Heart left ventricle (tissue), 16 donors: Measurements from ENCODE around the gene MEG3. TPM values are rescaled to one million over a fixed set of nuclear protein-coding genes. Genes with fewer than 3 reads are reported as not detected.

Source experiments
- ATAC-seq, 4 donors: fragments of 200-7000 bp; cut with Tn5 transposase; one replicate each; pipeline ENCODE4 v1.9.1; 2020 to 2022; ENCODE audit warnings: moderate library complexity in 4 of 4, mild to moderate bottlenecking in 3 of 4, moderate number of reproducible peaks in 1 of 4
- DNase-seq, 5 donors: peaks; one replicate each; pipeline ENCODE4 v3.0.0-alpha.2; 2020
- H3K27ac ChIP-seq, 12 donors: fragments of 200-600 bp; sonication (generic) in 4 of 12; one replicate each; pipeline versions ENCODE4 v1.5.0 to v1.8.0; 2016 to 2022; ENCODE audit warnings: mild to moderate bottlenecking in 2 of 12
- H3K27me3 ChIP-seq, 9 donors: fragments of 200-600 bp; sonication (generic) in 2 of 9; one replicate each; pipeline versions ENCODE4 v1.5.1 to v1.8.0; 2016 to 2022; ENCODE audit warnings: mild to moderate bottlenecking in 3 of 9
- H3K36me3 ChIP-seq, 9 donors: fragments of 200-600 bp; sonication (generic) in 2 of 9; one replicate each; pipeline versions ENCODE4 v1.5.0 to v1.8.0; 2018 to 2022; ENCODE audit warnings: mild to moderate bottlenecking in 2 of 9
- H3K4me1 ChIP-seq, 12 donors: fragments of 200-600 bp; sonication (generic) in 4 of 12; one replicate each; pipeline versions ENCODE4 v1.5.0 to v1.8.0; 2016 to 2022; ENCODE audit warnings: mild to moderate bottlenecking in 3 of 12
- H3K4me3 ChIP-seq, 12 donors: fragments of 200-600 bp; sonication (generic) in 4 of 12; one replicate each; pipeline versions ENCODE4 v1.5.0 to v1.8.0; 2017 to 2022; ENCODE audit warnings: mild to moderate bottlenecking in 9 of 12, moderate library complexity in 4 of 12
- H3K9me3 ChIP-seq, 12 donors: fragments of 200-600 bp; sonication (generic) in 4 of 12; one replicate each; pipeline versions ENCODE4 v1.5.0 to v1.8.0; 2016 to 2022; ENCODE audit warnings: mild to moderate bottlenecking in 1 of 12
- POLR2A ChIP-seq, 2 donors: fragments of 450-650 bp; IDR thresholded peaks; one replicate each; pipeline ENCODE4 v1.6.1; 2017; ENCODE audit warnings: antibody characterized with exemption in 2 of 2, mild to moderate bottlenecking in 2 of 2, moderate library complexity in 2 of 2
- WGBS, 4 donors: extraction: QIAGEN DNeasy Blood & Tissue Kit in 2 of 4; methylation state at CpG; one replicate each; pipeline versions ENCODE4 v1.1.5 to v1.1.7; 2013 to 2018; 5-methylcytosine and 5-hydroxymethylcytosine counted together
- intact Hi-C, 10 donors: fragments of 100-400 bp; cut with DNase I; formaldehyde crosslinking; loops; one replicate each; pipeline versions ENCODE4 v1.11.1 to v1.14.2; 2022
- polyA plus RNA-seq, 2 donors: library from polyadenylated mRNA; stranded (reverse); fragments of 200-250 nt; gene quantifications; one replicate each; pipeline ENCODE4 v1.2.3, GENCODE V29; 2013
- total RNA-seq, 9 donors: library from RNA; depleted of rRNA in 2 of 9; stranded (reverse); fragments of >200 nt in 2 of 9; fragmentation: NEBNext Ultra II Directional in 3 of 9; extraction: Animal tissue kit (Norgen Biotek cat#: 25700) in 3 of 9; gene quantifications; one replicate each; pipeline versions ENCODE4 v1.1.0 to v1.2.4, GENCODE V29; 2016 to 2023
- TF ChIP-seq, protein P1 (sequence below), 12 donors: fragments of 200-600 bp; sonication (generic) in 4 of 12; IDR thresholded peaks; one replicate each; pipeline versions ENCODE4 v1.5.0 to v1.8.0; 2018 to 2022; ENCODE audit warnings: antibody characterized with exemption in 12 of 12, mild to moderate bottlenecking in 5 of 12
- donor health status: ischemic (EF 13 %, LVEDD 7.1; RV severe dilation, severe dysfunction).
- donor health status: healthy with polysubstance abuse.
- donor health status: DM: no; HTN: yes; CAD: no.
- donor health status: DM: no; HTN: no; CAD: no.
- donor health status: ischemic (EF 25% LVEDD 6.9; RV normal size, moderate dysfunction).
- donor health status: ischemic (EF 25% LVEDD 5.7; RV mildly dilated, moderate dysfunction).
- donor health status: healthy.
- donor health status: DM: yes; HTN: yes; CAD: no.
- donor health status: ischemic (EF 35%, LVEDD 5.7; RV mildly dilated, moderate dysfunction).
- donor health status: nonischemic (EF 11% LVEDD 7.7; RV severe dilation, severe dysfunction).
- donor health status: DM: yes; HTN: yes; CAD: no.
- donor health status: PGD.
- donor health status: ischemic (EF 29% LVEDD 5.4; RV normal size, mild dysfunction).
- donor health status: nonischemic (EF 23%, LVEDD 6.1; RV moderate dilation, normal function).

The MEG3 gene
- total and polyA plus RNA-seq, 11 donors: 3.6 to 37.7 (median 9.9) TPM

DNA sequence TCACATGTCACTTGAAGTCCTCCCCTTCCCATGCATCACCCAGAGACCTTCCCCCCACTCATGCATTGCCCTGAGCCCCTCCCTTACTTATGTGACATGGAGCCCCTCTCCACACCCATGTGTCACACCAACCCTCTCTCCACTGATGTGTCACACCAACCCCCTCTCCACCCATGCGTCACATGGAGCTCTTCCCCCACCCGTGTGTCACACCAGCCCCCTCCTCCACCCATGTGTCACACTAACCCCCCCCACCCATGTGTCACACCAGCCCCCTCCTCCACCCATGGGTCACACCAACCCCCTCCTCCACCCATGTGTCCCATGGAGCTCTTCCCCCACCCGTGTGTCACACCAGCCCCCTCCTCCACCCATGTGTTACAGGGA, 47.2 kb downstream of the MEG3 start:
- Histone ChIP-seq H3K36me3 (no peaks in the 10 kb centered on the region), H3K4me1 (no peaks in the 10 kb centered on the region), H3K9me3 (no peaks in the 10 kb centered on the region), H3K27ac (no peak overlapping the region), H3K4me3 (no peak overlapping the region), H3K27me3 (peaks cover 0 to 10% (median 0%) of the 10 kb centered on the region in 9 donors)
- intact Hi-C loops: no loop called here
- 62 to 72% (median 66%) methylated on average over 3 of the region's 3 CpGs for WGBS, 4 donors
- peak in 2 of 5 donors; percentile 6 to 8 for DNase-seq
- TF ChIP-seq, protein P1, sequence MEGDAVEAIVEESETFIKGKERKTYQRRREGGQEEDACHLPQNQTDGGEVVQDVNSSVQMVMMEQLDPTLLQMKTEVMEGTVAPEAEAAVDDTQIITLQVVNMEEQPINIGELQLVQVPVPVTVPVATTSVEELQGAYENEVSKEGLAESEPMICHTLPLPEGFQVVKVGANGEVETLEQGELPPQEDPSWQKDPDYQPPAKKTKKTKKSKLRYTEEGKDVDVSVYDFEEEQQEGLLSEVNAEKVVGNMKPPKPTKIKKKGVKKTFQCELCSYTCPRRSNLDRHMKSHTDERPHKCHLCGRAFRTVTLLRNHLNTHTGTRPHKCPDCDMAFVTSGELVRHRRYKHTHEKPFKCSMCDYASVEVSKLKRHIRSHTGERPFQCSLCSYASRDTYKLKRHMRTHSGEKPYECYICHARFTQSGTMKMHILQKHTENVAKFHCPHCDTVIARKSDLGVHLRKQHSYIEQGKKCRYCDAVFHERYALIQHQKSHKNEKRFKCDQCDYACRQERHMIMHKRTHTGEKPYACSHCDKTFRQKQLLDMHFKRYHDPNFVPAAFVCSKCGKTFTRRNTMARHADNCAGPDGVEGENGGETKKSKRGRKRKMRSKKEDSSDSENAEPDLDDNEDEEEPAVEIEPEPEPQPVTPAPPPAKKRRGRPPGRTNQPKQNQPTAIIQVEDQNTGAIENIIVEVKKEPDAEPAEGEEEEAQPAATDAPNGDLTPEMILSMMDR (IDR thresholded peaks at IDR 0.05): no peak
- TF ChIP-seq POLR2A (IDR thresholded peaks at IDR 0.05): no peak
- ATAC-seq: peak in 1 of 4 donors; percentile 7

DNA sequence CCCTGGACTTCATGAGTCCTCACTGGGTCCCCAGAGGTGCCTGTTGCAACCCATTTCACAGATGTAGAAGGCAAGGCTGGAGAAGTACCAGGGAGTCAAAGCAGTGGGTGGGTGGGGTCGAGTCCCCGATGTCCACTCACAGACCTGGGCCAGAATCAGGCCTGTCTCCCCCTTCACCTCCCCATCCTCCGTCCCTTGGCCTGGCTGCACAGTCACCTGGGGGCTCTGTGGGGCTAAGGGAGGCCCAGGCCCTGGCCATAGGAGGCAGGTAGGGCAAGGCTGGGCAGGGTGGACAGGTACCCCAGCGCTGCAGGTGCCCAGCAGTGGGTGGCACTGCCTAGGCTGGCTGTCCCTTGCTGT, 48.1 kb downstream of the MEG3 start:
- 90 to 96% (median 91%) methylated on average over 3 to 4 of the region's 4 CpGs for WGBS, 4 donors
- ATAC-seq (no peak), DNase-seq (peak in 3 of 5 donors; percentile 7 to 31 (median 12))
- H3K4me3 ChIP-seq: no peak overlapping the region
- H3K4me1 ChIP-seq: no peaks in the 10 kb centered on the region
- intact Hi-C loops: no loop called here
- TF ChIP-seq, protein P1 (IDR thresholded peaks at IDR 0.05): no peak
- TF ChIP-seq POLR2A (IDR thresholded peaks at IDR 0.05): no peak
- H3K27me3 ChIP-seq: peaks cover 0 to 20% (median 0%) of the 10 kb centered on the region in 9 donors
- H3K27ac ChIP-seq: no peak overlapping the region
- H3K36me3 ChIP-seq: no peaks in the 10 kb centered on the region
- no peaks in the 10 kb centered on the region for H3K9me3 ChIP-seq

DNA sequence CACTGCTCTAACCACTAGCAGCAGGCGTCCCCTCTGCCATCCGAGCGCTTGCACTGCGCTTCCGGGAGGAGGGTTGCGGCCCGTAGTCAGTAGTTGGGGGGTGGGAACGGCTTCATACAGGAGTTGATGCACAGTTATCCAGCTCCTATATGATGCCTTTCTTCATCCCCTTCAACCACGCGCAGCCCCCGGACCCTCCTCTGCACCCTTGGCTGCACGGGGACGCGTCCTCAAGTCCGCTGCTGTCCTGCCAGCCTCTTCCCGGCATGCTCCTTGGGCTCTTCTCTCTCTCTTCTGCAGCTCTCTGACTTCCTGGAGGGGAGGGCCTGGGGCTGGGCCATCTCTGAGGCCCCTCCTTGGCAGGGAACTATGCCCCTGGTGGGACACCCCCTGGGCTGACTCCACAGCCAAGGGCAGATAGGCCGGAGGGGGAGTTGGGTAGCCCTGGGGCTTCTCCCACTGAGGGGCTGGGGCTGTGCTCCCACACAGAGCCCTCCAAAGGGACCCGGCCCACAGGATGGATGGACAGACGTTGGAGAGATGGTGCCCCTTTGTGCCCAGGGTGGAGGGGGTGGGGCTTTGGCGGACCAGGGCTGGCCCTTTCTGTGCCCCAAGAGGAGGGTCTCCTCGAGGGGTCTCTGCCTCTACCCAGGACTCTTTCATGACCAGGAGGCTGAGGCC, 48.6 kb downstream of the MEG3 start:
- TF ChIP-seq, protein P1 (IDR thresholded peaks at IDR 0.05): no peak
- no peak for TF ChIP-seq POLR2A (IDR thresholded peaks at IDR 0.05)

DNA sequence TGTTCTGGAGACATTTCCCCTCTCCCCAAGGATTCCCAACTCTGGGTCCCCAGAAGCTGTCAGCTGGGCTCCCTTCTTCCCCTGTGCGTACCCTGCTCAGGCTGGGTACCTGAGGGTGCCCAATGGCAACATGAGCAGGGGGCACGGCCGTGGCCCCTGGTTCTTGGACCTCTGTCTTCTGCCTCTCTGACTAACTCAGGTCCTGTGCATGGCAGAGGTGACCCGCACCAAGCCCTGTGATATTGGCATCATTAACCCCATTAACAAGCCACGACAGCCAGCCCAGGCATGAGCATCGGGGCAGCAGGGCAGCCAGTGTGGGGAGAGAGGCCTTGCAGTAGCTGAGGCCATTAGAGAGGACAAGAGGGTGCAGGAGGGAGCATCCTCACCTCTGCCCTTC, 49.2 kb downstream of the MEG3 start:
- DNase-seq (peak in 2 of 5 donors; percentile 16 to 25), ATAC-seq (no peak)
- intact Hi-C loops: no loop called here
- no peak overlapping the region for H3K4me3 ChIP-seq
- H3K9me3 ChIP-seq: no peaks in the 10 kb centered on the region
- H3K36me3 ChIP-seq: no peaks in the 10 kb centered on the region
- 89 to 95% (median 92%) methylated on average over 5 to 6 of the region's 6 CpGs for WGBS, 4 donors
- H3K27ac ChIP-seq: no peak overlapping the region
- H3K27me3 ChIP-seq: peaks cover 0 to 21% (median 0%) of the 10 kb centered on the region in 9 donors
- TF ChIP-seq, protein P1 (IDR thresholded peaks at IDR 0.05): no peak
- TF ChIP-seq POLR2A (IDR thresholded peaks at IDR 0.05): no peak
- H3K4me1 ChIP-seq: no peaks in the 10 kb centered on the region

More for the DNA sequence above, 48.6 kb downstream of the MEG3 start:
- H3K36me3 ChIP-seq: no peaks in the 10 kb centered on the region
- peaks cover 0 to 21% (median 0%) of the 10 kb centered on the region in 9 donors for H3K27me3 ChIP-seq
- 81 to 87% (median 84%) methylated on average over 16 to 21 of the region's 21 CpGs for WGBS, 4 donors
- H3K9me3 ChIP-seq: no peaks in the 10 kb centered on the region
- ATAC-seq (no peak), DNase-seq (peak in 3 of 5 donors; percentile 16 to 61 (median 19))
- intact Hi-C loops: no loop called here
- H3K27ac ChIP-seq: no peak overlapping the region
- no peak overlapping the region for H3K4me3 ChIP-seq
- no peaks in the 10 kb centered on the region for H3K4me1 ChIP-seq
